ENCODE measurements around the gene RNF212.

DNA sequence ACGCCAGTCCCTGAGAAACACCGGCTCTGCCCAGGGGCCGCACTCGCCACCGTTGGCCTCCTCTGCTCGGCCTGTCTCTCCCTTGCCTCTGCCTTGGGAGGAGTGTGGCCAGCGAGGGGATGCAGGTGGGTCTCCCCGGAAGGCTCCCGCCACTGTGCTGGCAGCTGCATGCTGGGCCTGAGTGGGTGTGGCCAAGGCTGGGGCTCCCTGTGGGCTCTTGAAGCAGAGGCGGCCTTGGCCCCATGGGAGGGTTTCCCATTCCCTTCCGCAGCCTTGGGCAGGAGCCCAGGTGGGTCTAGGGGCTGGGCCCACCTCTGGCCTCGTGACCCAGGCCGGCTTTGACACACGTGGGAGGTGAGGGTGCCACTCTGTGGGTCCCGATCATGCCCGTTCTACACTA is 82.8 kb downstream of the RNF212 start:
- TF ChIP-seq, protein P1, sequence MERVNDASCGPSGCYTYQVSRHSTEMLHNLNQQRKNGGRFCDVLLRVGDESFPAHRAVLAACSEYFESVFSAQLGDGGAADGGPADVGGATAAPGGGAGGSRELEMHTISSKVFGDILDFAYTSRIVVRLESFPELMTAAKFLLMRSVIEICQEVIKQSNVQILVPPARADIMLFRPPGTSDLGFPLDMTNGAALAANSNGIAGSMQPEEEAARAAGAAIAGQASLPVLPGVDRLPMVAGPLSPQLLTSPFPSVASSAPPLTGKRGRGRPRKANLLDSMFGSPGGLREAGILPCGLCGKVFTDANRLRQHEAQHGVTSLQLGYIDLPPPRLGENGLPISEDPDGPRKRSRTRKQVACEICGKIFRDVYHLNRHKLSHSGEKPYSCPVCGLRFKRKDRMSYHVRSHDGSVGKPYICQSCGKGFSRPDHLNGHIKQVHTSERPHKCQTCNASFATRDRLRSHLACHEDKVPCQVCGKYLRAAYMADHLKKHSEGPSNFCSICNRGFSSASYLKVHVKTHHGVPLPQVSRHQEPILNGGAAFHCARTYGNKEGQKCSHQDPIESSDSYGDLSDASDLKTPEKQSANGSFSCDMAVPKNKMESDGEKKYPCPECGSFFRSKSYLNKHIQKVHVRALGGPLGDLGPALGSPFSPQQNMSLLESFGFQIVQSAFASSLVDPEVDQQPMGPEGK (CRISPR knock-in tag; IDR thresholded peaks at IDR 0.05; ENCODE audit: borderline replicate concordance): no peak
- no peak for TF ChIP-seq GLIS3 (CRISPR knock-in tag; IDR thresholded peaks at IDR 0.05)
- no peak for TF ChIP-seq BACH2 (CRISPR knock-in tag; IDR thresholded peaks at IDR 0.05; ENCODE audit: borderline replicate concordance)
- no peak for TF ChIP-seq ZFP3 (CRISPR knock-in tag; IDR thresholded peaks at IDR 0.05)
- no peak for TF ChIP-seq ISL1 (CRISPR knock-in tag; IDR thresholded peaks at IDR 0.05)
- no peak for TF ChIP-seq ZFP30 (CRISPR knock-in tag; IDR thresholded peaks at IDR 0.05)
- no peak for TF ChIP-seq ARNTL (CRISPR knock-in tag; IDR thresholded peaks at IDR 0.05; ENCODE audit: borderline replicate concordance, low read depth)
